GM19240 (cell line): Measurements from ENCODE around the gene ENO4.

Experiments used
- DNase-seq: peaks from one replicate; pipeline ENCODE4 v3.0.0; 2011; ENCODE audit warnings: low spot score; ENCODE audit not compliant: insufficient read length

ENO4 gene

DNA sequence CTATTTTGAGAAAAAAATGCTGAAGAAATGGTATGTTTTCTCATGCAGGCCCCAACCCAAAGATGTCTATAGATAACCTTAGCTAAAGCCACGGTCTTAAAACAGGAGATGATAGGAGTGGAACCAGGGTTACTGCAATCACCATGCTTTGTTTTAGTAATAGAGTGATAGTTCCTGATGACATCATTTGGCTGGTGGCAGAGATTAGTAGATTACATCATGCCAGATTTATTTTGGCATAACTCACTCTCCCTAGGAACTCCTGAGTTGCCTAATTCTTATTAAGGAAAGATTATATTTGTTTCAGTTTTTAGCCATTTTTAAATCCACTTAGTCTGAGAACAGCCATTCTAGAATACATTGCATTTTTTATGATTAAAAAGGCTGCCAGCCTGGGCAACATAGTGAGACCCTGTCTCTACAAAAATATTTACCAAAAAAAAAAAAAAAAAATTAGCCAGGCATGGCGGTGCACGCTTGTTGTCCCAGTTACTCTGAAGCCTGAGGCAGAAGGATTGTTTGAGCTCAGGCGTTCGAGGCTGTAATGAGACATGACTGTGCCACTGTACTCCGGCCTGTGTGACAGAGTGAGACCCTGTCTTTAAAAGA lies 17.8 kb downstream of the ENO4 start:
- DNase-seq: no peak

DNA sequence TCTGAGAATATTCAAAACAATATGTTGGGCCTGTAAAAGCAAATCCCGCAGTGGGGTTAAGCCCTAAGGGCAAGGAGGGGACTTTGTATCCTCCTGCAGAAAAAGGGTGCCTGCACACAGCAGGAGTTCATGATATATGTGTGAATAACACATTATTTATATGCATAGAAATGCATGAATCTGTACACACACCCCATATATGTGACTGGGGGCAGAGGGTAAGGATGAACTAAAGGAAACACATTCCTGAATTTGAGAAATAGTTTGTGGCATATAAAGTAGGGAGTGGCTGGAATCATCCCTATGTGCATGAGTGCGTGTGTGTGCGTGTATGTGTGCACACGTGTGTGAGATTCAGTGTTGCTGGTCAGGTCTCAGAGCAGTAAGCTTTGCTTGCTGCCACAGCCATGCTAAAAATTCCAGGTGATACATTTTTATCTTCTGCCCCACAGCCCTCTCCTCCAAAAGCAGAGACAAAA lies 18.9 kb downstream of the ENO4 start:
- no peak for DNase-seq

- no peak for DNase-seq
Measured at GRCh38 chr10:116868722-116869121, 19.4 kb downstream of the ENO4 start.

- DNase-seq: no peak
Measured at GRCh38 chr10:116870949-116871348, 21.6 kb downstream of the ENO4 start.

- DNase-seq: no peak
Measured at GRCh38 chr10:116873134-116873533, 23.8 kb downstream of the ENO4 start.

GRCh38 chr10:116875897-116876296 lies 26.6 kb downstream of the ENO4 start:
- DNase-seq: no peak

DNA sequence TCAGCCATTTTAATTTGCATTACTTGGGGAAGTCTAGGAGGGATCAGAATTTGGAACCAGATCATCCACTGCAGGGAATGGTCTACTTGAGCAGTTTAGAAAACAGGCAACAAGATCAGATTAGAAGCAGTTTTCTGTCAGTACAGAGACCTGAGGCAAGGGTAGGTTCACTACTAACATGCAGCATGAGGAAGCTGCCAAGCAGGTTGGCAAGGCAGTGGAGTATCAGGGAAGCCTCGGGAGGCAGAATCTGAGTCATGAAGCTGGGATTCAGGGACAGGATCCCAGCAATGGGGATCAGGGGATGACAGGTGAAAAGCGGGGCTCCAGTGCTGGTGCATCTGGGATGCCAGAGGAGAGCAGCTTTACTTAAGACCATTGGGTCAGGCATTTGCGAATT lies 28.1 kb downstream of the ENO4 start:
- no peak for DNase-seq

DNA sequence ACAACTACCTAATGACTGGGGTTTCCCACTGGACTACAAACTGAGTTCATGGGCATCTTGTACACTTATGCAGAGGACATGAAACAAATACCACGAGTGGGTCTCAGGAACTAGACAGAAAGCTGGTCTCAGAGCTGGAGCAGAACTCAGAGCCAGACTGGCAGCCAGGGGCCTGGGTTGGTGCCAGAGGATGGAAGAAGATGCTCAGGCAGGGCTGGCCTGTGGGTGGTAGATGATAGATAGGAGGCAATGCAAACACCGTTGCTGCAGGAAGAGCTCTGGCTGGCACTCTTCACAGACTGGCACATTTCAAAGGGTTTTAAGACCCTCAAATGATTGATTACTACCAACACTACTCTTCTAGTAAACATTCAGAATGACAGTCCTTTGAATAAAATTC lies 28.8 kb downstream of the ENO4 start:
- no peak for DNase-seq

- no peak for DNase-seq
Measured at GRCh38 chr10:116879817-116880216, 30.5 kb downstream of the ENO4 start.

- no peak for DNase-seq
Measured at GRCh38 chr10:116880716-116881482, 31.6 kb downstream of the ENO4 start.

- DNase-seq: no peak
Measured at GRCh38 chr10:116882639-116883038, 33.3 kb downstream of the ENO4 start.

GRCh38 chr10:116886772-116887171 lies 37.5 kb downstream of the ENO4 start:
- no peak for DNase-seq

DNA sequence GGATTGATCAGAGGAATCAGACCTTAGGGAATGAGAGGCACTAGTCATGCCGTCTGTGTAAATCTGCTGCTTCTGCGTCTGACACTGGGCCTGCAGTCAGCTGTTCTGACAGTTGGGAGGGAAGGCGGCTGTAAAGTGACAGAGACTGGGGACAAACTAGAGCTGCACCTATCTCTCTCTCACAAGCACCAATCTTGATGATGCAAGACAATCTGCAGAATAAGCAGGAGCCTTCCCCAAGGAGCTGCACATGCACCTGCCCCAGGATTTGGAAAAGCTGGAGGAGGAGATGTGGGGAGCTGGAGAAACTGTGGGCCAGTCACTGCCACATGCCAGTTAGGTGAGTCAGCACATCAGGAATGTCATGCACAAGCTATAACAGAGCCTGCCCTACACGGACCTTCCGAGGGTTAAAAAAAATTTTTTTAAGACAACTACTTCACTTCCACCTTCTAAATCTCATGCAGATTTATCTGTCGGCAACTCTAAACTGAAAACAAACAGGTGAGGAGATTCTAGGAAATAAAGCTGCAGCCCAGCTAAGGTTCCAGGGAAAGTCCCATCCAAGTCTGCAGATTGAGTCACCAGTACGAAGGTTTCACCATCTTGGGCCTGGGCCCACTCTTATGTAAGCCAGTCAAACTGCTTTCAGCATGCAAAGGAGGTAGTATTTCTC lies 39.2 kb downstream of the ENO4 start:
- DNase-seq: no peak

- no peak for DNase-seq
Measured at GRCh38 chr10:116889066-116889465, 39.8 kb downstream of the ENO4 start.

GRCh38 chr10:116891208-116891607 lies 41.9 kb downstream of the ENO4 start:
- no peak for DNase-seq

- no peak for DNase-seq
Measured at GRCh38 chr10:116892907-116893685, 43.8 kb downstream of the ENO4 start.

DNA sequence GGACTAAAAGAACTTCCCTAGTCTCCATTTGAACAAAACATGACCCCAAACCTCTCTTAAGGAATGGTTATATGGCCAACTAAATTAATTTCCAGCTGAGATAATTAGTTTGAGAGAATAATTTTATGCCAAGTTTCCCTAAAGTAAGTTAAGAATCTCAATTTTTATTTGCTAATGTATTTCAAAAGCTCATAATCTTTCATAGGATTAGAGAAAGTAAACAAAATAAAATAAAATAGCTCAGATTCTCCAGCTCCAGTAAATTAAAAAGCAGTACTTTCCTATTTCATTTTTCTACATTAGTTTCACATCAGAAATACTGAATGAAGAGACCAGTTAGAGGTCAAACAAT lies 44.4 kb downstream of the ENO4 start:
- no peak for DNase-seq

- DNase-seq: no peak
Measured at GRCh38 chr10:116899626-116900025, 50.3 kb downstream of the ENO4 start.

- DNase-seq: no peak
Measured at GRCh38 chr10:116905845-116906210, 56.5 kb downstream of the ENO4 start.

DNA sequence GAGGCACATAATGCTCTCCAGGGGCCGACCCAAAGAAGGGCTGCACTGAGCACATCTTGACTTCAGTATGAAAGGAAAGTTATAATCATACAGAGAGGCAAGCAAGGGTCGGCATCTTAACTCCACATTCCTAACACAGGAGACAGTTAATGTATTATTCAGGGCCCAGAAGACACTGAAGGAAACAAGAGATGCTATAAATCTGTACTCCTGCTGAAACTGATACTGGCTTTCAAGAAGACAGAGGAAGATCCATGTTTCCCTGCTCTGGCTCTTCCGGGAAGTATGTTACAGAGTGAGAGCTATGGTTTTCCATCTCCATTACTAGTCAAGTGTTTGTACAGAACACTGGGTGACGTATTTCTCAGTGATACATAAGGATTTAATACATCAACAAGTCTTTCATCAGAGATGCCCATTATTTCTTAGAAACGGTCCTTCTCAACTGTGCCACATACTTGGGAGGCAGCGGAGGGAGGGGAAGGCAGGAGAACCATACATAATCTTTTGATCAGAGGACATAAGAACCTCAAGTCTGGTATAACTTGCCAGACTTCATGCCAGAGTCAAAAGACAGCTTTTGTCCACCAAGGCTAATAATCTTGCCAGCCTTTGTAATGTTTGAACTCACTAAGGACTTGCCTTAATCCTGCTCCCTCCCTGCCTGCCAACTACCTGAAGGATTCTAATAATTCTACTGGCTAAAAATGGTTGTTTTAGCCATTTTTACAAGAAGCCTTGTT lies 58.1 kb downstream of the ENO4 start:
- DNase-seq: no peak

- DNase-seq: no peak
Measured at GRCh38 chr10:116909307-116909706, 60.0 kb downstream of the ENO4 start.
